Inflammatory macrophage treated with lipopolysaccharide for 1 hour (primary cell): ENCODE results near the gene NT5C3A.
"Not testable (repeated sequence)": the region's sequence is repeated elsewhere in the genome, so short reads cannot be mapped to it uniquely, and the experiment has no call there.

Experiments
- DNase-seq, 2 donors: peaks; one replicate each; pipeline ENCODE4 v3.0.0-alpha.2; 2020 to 2022

Gene NT5C3A

DNA sequence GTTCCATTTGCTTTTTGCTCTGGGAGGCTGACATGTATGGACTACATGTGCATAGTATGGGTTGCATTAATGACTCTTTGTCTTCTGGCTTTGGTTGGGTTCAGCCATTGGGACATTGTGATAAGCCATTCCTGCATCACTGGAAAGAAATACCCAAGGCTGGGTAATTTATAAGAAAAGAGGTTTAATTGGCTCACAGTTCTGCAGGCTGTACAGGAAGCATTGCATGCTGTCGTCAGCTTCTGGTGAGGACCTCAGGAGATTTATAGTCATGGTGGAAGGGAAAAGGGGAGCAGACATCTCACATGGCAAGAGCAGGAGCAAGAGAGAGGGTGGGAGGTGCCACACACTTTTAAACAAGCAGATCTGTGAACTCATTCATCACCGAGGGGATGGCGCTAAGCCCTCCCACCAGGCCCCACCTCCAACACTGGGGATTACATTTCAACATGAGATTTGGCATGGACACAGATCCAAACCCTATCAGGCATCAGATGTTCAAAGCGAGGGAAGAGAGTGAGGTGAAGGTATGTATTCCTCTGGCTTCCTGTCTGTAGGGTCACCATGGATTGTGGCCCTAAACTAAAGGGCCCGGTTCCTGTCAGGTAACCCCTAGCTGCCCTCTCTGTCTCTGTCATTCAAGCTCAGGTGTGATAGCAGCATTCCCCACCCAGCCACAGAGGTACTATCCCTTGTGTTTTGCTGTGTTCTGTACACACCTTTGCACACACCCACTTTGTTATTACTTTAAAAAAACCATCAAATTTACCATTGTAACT lies 95.9 kb downstream of the NT5C3A start:
- DNase-seq: not testable (repeated sequence)

DNA sequence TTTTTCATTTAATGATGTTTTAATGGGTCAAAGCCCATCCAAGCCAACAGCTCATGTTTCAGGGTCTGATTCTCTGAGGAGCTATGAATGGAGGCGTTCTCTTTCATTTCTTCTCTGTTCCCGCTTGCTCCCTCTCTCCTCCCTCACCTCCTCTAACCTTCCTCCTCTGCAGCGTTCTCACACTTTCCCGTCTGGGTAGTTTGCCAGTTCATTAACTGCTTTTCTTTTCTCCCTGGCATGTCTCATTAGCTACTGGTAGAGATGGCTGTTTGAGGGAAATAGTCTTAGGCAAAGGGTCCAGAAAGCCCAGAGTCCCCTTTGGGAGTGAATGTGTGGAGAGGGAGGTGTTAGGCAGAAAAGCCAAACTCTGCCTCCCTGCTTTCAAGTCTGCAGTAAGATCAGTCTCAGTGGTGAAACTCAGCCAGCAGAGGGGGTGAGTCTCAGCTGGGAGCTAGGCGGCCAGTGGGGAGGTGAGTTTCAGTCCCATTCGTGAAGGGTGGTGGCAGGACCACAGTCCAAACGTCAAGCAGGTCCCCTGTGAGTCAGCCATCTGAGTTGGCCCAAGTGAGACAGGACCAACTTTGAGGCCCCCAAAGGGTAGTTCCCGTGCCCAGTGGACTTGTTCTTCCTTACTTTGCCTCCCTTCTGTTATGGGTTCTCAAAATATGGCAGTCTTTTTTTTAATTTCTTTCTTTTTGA lies 98.0 kb downstream of the NT5C3A start:
- not testable (repeated sequence) for DNase-seq
